ENCODE measurements around the gene ELMO1. TPM values are rescaled to one million over a fixed set of nuclear protein-coding genes. Genes with fewer than 3 reads are reported as not detected.
"Not testable (repeated sequence)": the region's sequence is repeated elsewhere in the genome, so short reads cannot be mapped to it uniquely, and the experiment has no call there.

Gene ELMO1
- total RNA-seq, 1 experiment from 2014 or later = 0.95 TPM

DNA sequence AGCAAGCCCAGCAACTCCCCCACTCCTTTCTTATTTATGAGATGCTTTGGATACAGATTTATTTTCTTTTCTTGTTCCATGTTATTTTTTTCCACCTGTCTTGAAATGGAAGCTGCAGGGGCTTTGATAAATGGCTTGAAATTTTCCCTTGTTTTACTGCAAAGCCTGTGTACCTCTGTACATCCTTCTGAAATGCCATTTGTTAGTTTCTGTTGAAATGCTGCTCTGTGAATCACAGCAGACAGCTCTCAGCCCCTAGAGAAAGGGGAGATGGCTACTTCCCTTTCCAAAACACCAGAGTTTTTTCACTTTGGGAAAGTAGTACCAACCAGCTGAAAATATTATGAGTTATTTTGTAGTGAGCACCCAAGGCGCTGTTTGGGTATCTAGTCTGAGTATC lies 304.2 kb downstream of the ELMO1 start:
- no peak for DNase-seq (ENCODE audit: low spot score)
- in situ Hi-C loops (cut with HindIII; ENCODE audit: low sequenced_read_pairs) = no loop called here

DNA sequence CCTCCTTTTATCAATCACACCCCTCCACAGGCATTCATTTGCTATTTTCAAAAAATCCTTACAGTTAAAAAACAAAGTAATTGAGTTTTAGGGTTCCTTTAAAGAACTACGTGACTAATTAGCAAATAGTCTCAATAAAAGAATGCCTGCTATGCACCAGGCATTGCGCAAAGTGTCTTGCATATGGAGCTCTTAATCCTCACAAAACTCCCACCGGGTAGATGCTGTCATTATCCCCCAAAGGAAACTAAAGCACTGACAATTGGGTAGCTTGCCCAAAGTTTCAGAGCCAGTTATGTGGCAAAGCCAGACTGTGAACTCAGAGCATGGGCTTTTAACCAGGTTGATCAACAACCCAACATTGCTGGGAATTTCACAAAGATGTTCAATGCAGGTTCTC lies 305.7 kb downstream of the ELMO1 start:
- in situ Hi-C loops (cut with HindIII; ENCODE audit: low sequenced_read_pairs) = no loop called here
- DNase-seq (ENCODE audit: low spot score) = no peak

DNA sequence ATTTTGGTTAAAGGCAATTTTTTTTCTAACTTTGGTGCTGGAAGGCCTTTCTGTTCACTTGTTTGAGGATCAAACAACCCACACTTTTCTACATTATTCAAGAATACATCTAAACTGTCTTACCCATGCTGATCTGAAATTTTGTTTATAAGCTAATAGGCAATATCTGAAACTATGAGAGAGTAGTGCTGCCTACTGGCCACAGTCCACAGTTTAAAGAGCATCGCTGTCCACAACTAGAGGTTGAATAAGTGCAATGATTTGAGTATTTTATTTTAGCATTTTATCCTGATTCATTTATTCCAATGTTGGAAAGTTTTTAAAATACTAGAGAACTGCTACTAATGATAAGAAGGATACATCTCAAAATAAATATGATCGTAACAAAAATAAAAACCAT lies 306.9 kb downstream of the ELMO1 start:
- in situ Hi-C loops (cut with HindIII; ENCODE audit: low sequenced_read_pairs) = no loop called here
- no peak for DNase-seq (ENCODE audit: low spot score)

DNA sequence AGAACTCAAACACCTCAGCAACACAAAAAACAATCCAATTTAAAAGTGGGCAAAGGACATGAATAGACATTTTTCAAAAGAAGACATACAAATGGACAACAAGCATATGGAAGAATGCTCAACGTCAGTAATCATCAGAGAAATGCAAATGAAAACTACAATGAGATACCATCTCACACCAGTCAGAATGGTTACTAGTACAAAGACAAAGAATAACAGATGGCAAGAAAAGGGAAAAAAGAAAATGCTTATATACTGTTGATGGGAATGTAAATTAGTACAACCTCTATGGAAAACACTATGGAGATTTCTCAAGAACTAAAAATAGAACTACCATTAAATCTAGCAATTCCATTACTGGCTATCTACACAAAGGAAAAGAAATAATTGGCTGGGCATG lies 314.8 kb downstream of the ELMO1 start:
- DNase-seq (ENCODE audit: low spot score); in situ Hi-C loops (cut with HindIII; ENCODE audit: low sequenced_read_pairs): not testable (repeated sequence)

DNA sequence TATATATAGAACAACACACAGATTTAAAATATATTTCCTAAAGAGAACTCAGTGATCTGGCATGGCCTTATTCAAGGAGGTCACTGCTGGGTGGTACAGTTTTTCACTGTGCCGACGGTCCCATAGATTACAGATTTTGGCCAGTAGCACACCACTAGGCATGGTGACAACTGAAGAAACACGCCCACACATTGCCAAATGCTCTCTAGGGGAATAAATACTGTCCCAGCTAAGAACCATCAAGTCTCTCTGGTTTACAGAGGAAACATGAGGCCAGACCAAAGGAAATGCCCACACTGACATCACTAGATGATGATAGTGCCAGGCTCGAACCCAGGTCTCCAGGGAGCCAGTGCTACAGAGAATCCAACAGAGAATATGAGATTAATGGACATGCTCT lies 316.8 kb downstream of the ELMO1 start:
- in situ Hi-C loops (cut with HindIII; ENCODE audit: low sequenced_read_pairs) = no loop called here

DNA sequence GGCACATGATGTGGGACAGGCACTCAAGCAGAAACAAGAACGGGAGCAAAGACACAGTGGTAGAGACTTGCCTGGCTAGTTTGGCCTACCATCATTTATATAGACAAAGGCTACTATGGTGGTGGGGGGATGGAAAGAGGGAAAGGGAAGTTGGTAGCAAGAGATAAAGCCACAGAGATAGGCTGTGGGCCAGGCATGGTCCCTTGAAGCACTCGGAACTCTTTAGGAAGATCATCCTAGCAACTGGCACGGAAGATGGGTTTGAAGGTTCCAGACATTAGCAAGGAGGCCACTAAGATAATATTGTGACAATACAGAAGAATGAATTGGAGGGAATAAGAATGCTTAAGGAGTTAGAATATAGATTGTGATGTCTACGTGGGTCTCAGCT lies 319.6 kb downstream of the ELMO1 start:
- in situ Hi-C loops (cut with HindIII; ENCODE audit: low sequenced_read_pairs) = no loop called here
- DNase-seq (ENCODE audit: low spot score) = no peak

More for the DNA sequence above, 316.8 kb downstream of the ELMO1 start:
- DNase-seq (ENCODE audit: low spot score) = no peak

DNA sequence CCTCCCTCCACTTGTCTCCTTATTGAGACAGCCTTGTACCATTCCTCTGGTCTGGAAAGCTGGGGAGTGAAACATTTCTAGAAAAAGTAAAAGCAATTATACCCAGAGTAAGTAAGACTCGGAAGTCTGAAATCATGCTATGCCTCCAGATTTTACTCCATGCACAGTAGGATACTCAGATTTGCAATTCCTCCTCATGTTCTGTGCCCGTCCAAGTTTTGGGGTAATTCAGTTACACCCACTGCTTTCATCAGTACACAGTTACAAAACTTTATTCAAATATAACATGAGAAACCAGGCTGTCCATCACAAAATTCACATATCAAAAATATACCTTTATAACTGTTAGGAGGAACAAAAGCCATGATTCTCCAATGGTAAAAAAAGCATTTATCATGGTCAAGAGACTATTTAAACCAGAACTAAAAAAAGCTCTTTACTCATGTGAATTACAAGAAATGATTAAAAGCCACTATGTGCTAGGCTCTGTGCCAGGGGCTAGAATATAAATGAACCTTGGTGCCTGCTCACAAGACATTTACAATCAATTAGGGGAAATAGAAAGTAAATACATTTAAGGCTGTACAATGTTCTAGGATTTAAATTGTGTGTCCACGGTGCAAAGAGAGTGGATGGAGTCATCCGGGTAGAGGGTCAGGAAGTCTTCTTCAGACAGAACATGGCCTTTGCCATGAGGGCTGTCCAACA lies 320.2 kb downstream of the ELMO1 start:
- in situ Hi-C loops (cut with HindIII; ENCODE audit: low sequenced_read_pairs) = no loop called here
- DNase-seq (ENCODE audit: low spot score) = no peak

DNA sequence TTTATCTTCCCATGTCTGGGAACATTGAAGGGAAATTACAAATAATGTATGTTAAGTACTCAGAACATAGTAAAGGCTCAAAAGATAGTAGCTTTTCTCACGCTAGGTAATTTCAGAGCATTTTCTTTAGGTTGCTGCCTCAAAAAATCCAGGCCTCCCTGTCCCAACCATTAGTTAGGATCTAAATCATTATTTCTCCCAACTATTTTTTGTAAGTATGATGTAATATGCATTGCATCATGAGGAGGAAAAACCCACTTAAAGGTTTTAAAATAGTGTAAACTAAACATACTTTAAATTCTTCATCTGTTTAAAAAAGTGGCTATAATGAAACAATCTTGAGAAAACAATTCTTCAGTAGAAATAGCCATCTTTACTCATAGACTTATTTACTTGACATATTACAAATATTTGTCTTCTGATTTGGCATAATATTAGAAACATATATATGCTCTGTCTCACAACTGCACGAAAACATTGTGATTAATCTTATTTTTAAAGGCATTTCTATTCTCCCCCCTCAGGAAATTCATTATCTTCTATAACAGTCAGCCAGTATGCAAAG lies 329.3 kb downstream of the ELMO1 start:
- in situ Hi-C loops (cut with HindIII; ENCODE audit: low sequenced_read_pairs) = no loop called here
- DNase-seq (ENCODE audit: low spot score) = no peak

DNA sequence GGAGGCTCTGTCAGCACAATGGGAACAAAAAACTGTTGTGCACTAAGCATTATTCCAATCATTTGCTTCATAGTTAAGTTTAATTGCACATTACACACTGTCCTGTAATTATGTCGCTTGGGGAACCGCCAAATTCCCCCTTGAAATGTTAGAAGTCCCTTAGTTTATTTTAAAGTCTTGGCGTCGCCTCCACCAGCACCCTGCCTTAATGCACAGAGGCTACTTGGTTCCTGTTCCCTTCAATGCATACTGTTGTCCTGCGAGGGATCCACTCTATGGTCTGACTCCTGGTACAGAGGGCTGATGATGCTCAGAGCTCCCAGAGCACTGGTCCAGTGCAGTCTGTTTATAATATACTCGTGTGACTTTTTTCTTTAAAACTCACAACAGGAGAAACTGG lies 330.7 kb downstream of the ELMO1 start:
- in situ Hi-C loops (cut with HindIII; ENCODE audit: low sequenced_read_pairs) = no loop called here

DNA sequence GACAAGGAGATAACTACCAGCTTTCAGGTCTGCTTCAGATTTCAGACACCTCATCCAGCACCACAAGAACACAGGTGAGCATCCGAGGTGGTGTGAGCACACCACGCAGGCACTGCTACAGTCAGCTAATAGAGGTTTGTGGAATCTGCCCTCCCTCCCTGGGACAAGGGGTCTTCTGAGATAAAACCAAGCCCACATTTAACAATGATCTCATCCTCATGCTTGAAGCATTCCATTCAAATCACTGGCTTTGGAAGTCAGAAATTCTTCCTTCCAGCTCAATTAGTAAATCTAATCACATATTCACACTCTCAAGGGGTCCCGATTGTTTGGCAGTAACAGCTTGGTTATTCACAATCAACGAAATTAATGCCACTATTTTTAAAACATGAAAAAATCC lies 331.4 kb downstream of the ELMO1 start:
- DNase-seq (ENCODE audit: low spot score) = no peak
- in situ Hi-C loops (cut with HindIII; ENCODE audit: low sequenced_read_pairs) = no loop called here

More for the DNA sequence above, 330.7 kb downstream of the ELMO1 start:
- no peak for DNase-seq (ENCODE audit: low spot score)

DNA sequence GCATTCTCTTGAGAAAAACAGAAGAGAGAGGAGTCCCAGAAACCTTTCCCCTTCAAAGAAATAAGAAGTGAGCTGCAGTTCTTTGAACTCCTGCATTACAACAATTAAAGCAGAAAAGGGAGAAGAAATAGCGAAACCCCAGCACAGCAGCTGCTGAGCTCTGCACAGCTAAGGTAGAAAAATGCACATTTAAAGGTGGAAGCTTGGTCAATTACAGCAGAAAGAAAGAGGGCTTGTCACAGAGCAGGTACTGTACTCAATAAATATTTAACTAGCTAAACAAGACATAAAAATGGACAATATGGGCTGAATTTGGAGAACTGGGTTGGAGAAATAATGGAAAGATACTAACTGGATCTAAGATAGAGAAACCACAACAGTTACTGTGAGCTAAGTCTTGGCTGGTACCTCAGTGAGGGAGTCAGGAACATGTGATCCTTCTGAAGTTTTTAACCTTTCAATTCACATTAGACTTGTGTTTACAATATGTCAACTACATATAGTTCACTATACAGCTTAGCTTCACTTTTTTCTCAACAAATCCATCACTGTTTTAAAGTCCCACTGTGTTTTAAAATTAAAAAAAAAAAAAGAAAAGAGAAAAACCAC lies 332.5 kb downstream of the ELMO1 start:
- in situ Hi-C loops (cut with HindIII; ENCODE audit: low sequenced_read_pairs) = no loop called here
- DNase-seq (ENCODE audit: low spot score) = no peak

DNA sequence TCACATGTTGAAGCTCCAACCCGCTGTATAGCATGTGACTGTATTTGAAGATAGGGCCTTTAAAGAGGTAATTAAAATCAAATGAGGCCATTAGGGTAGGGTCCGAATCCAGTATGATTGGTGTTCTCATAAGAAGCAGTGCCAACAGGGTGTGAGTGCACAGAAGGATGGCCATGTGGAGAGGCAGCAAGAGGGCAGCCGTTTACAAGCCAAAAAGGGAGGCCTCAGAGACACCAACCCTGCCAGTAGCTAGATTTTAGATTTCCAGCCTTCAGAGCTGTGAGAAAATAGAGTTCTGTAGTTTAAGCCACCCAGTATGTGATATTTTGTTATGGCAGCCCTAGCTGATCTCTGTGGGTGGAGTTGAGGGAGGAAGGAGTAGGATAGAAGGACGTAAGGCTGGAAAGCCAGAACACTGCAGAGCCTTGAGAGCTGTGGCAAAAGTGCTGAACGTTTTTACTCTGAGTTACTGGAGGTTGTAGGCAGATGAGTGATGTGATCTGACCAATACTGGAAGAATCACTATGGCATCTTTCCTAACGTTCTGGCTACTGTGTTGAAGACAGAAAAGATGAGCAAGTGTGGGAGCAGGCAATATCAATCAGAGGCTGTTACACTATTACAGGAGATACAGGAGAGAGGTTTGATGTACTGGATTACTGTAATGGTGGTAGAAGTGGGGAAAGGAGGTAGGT lies 334.9 kb downstream of the ELMO1 start:
- DNase-seq (ENCODE audit: low spot score) = peak; percentile 77
- in situ Hi-C loops (cut with HindIII; ENCODE audit: low sequenced_read_pairs) = no loop called here

DNA sequence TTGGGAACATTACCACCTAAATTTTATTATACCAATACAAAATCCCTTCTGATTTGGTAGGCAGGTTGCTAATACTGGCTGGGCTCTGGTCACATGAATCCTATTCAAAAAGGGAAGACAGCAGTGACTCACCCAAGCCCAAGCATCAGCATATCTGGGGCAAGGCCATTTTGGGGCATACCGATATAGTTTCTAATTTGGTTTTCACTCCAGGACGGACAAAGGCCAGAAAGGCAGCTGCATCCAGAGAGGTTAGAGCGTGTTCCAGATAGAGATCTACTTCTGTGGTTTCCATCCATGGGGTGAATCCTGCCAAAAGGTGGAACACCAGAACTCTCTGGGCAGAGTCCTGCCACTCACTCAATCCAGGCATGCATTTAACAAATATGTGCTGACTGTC lies 335.8 kb downstream of the ELMO1 start:
- in situ Hi-C loops (cut with HindIII; ENCODE audit: low sequenced_read_pairs) = no loop called here

DNA sequence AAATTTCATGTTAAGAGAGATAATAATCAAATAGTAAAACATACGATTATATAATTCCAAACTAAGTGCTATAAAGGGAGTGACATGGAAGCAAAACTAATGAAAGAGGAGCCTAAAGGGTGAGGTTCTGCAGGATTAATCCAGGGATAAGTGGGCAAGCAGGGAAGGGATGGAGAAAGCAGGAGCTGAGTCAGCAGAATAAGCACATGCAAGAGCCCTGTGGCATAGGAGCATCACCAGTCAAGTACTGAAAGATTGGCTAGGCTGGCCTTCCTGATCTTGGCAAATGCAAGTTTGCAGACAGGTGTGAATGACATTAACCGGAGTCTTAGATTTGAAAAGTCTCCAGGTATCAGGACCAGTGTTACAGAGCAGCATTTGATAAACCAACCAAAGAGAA lies 336.4 kb downstream of the ELMO1 start:
- in situ Hi-C loops (cut with HindIII; ENCODE audit: low sequenced_read_pairs) = no loop called here
- no peak for DNase-seq (ENCODE audit: low spot score)

More for the DNA sequence above, 335.8 kb downstream of the ELMO1 start:
- DNase-seq (ENCODE audit: low spot score) = peak; percentile 14

DNA sequence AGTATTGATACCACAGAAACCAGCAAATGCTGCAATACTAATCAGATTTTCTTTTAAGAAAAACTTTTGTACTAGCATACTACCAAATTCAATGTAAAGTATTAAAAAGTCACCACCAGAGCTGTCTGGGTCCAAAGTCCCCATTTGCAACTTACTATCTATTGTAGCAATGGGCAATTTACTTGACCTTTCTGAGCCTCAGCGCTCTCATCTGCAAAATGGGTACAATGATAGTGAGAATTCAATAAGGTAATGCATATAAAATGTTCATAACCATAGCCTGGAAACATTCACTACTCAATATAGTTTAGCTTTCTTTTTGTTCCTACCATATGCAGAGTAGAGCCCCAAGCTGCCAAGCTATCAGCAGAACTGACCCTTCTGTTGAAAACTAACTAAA lies 337.2 kb downstream of the ELMO1 start:
- DNase-seq (ENCODE audit: low spot score) = no peak
- in situ Hi-C loops (cut with HindIII; ENCODE audit: low sequenced_read_pairs) = no loop called here

DNA sequence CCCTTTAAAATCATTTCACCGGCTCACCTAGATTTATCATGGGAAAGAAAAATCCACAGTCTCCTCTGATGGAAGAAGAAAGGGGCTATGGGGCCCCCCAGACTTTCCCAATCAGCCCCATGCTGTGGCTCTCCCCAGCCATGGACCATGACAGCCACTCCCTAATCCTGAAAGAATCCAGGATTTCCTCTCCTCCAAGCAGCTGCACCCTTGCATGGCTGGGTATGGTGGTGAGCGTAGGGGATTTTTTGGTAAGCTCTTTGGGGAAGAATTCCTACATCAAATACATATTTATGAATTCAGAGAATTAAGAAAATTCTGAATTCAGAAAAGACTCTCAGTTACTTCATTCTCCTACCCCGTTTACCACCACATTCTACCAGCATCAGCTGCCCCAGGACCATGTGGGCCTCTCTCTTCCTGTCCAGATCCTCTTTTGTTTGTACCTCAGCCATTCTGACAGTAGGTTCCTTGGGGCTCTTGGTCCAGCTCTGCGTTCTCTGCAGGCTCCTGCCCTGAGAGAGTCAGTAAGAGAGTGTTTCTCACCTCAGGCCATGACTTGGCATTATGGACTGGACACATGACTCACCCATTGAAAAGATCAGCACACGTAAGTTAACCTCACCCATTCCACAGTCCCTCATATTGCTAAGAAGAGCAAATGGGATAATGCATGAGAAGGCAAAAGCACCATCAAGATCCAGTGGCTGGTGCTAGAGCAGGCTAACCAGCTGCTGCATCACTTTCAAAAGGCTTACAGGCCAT lies 337.8 kb downstream of the ELMO1 start:
- in situ Hi-C loops (cut with HindIII; ENCODE audit: low sequenced_read_pairs) = no loop called here
- no peak for DNase-seq (ENCODE audit: low spot score)

DNA sequence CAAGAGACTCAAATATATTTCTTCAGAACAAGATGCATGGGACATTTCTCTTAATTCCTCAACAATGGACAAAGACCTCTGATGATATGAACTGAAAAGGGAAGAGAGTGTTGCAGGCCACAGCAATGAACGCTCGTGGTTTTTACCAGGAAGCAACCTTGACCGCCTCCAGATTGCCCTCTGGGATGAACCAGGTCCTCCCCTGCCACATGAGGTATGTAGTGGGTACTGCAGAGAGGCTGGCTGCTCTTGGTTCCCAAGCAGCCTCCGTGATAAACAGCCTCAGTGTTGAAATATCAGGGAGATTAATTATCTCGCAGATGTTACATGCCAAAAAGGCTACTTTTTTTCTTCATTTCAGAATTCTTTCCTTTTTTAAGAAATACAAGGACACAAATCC lies 338.8 kb downstream of the ELMO1 start:
- in situ Hi-C loops (cut with HindIII; ENCODE audit: low sequenced_read_pairs) = no loop called here
- DNase-seq (ENCODE audit: low spot score) = no peak

DNA sequence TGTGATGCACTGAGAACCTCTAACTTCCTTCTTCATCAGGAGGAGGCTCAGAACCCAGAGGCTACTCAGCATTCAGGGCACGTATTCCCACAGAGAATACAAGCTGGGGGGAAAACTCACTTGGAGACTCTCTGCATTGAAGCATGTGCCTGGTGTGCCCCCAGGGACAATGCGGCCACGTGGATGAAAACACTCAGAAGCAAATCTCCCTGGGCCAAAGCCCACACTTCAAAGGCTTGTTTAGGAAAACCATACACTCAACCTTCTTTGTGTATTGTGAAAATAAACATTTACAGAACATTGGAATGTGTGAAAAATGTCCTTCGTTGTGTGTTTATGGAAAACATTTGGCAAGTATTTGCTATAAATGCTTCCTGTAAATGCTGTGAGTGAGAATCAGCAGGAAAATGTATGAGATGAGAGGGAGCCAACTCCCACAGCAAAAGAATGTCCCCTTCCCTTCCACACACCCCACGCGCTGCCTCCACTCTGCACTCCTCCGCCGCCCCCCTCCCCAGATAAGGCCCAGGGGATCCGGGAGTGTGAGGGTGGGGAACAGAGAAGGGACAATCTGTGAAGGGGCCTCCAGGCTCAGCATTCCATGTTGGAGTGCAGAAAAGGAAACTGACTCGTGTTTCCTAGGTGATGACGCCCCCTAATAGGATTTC lies 339.5 kb downstream of the ELMO1 start:
- no peak for DNase-seq (ENCODE audit: low spot score)
- in situ Hi-C loops (cut with HindIII; ENCODE audit: low sequenced_read_pairs) = no loop called here

DNA sequence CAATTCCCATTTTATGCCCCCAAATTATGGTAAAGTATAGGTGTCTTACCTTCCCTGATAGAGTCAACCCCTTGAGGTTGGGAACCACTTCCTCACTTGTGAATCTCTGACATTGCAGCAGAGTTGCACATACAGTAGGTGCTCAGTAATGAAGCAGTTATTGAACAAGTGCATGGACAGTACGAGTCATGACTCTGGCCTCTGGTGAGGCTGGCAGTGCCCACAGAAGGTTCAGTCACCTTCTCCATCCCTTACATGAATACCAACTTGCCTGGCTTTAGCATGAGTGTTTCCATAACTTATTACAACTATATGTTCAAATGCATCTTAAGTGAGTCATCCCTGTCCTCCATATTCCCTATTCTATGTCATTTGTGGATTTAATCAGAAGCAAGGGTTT lies 340.0 kb downstream of the ELMO1 start:
- in situ Hi-C loops (cut with HindIII; ENCODE audit: low sequenced_read_pairs) = no loop called here
- DNase-seq (ENCODE audit: low spot score) = no peak

Data from G401 (cell line).